K562 (cell line): ENCODE results near the gene DOCK1. TPM values are rescaled to one million over a fixed set of nuclear protein-coding genes. Genes with fewer than 3 reads are reported as not detected.

Source experiments
- ATAC-seq: fragments of 200-7000 bp; cut with Tn5 transposase; 3 replicates; pipeline ENCODE4 v1.9.1; 2020; ENCODE audit warnings: moderate library complexity
- BruUV-seq: library from RNA; stranded (reverse); fragments of 400-500 nt; replicated peaks from 2 replicates; lab custom pipeline; 2021; lab: Mats Ljungman, UMichigan
- CTCF ChIA-PET: fragments of 300-600 bp; formaldehyde crosslinking; extraction: SDS; loops from one replicate; lab custom pipeline; 2021; ENCODE audit warnings: low intra/inter-chr PET ratio; lab: Yijun Ruan, JAX
- POLR2A ChIA-PET: fragments of 300-600, 350-650 bp; sonication (Branson Sonifier 250); formaldehyde crosslinking; extraction: SDS; loops from one replicate; lab custom pipeline; 2021; ENCODE audit warnings: antibody characterized with exemption, inconsistent platforms; lab: Yijun Ruan, JAX
- DNase-seq, 4 experiments: peaks; one replicate each; pipeline versions ENCODE4 v3.0.0 to v3.0.0-alpha.2; 2011 to 2018; ENCODE audit warnings: low spot score in 3 of 4, mixed read lengths in 3 of 4; ENCODE audit errors: extremely low read depth in 1 of 4
- FAIRE-seq: peaks from 2 replicates; lab custom pipeline; 2011; peaks lifted over from hg19 to GRCh38; lab: Jason Lieb, UNC
- H2AFZ ChIP-seq: 2 replicates; pipeline ENCODE4 v1.6.0; 2011; ENCODE audit warnings: low read depth, low read length, control low read depth, inconsistent platforms
- H3K27ac ChIP-seq: fragments of 200-600 bp; 3 replicates; pipeline ENCODE4 v1.8.0; 2011; ENCODE audit warnings: low read depth, mild to moderate bottlenecking, control low read depth, inconsistent platforms, low read length, moderate library complexity, mixed read lengths; ENCODE audit errors: extremely low read depth
- H3K27me3 ChIP-seq, 2 experiments: fragments of 300-600 bp in 1 of 2; 2 replicates in 1 of 2; 3 replicates in 1 of 2; pipeline versions ENCODE4 v1.6.0 to v1.8.0; 2011; ENCODE audit warnings: inconsistent platforms in 2 of 2, low read length in 2 of 2, mild to moderate bottlenecking in 1 of 2, mixed read lengths in 1 of 2, moderate library complexity in 1 of 2; ENCODE audit not compliant: control insufficient read depth in 2 of 2, insufficient read depth in 2 of 2
- H3K36me3 ChIP-seq: fragments of 300-600 bp; 3 replicates; pipeline ENCODE4 v1.8.0; 2011; ENCODE audit warnings: mild to moderate bottlenecking, low read length, inconsistent platforms; ENCODE audit not compliant: control insufficient read depth, insufficient read depth
- H3K4me1 ChIP-seq, 2 experiments: fragments of 200-600 bp in 1 of 2; replicated peaks in 1 of 2; 2 replicates in 1 of 2; 3 replicates in 1 of 2; pipeline versions ENCODE4 v1.5.1 to v1.8.0; 2011; ENCODE audit warnings: inconsistent platforms in 2 of 2, low read length in 2 of 2, mild to moderate bottlenecking in 1 of 2, mixed read lengths in 1 of 2, moderate library complexity in 1 of 2; ENCODE audit not compliant: control insufficient read depth in 2 of 2, insufficient read depth in 2 of 2
- H3K4me2 ChIP-seq: 2 replicates; pipeline ENCODE4 v1.6.1; 2011; ENCODE audit warnings: low read length, control low read depth, inconsistent platforms, mixed read lengths; ENCODE audit not compliant: insufficient read depth
- H3K4me3 ChIP-seq: fragments of 200-600 bp; sonication (generic), shearing (Covaris generic); 2 replicates; pipeline ENCODE4 v1.5.1; 2016; ENCODE audit warnings: control low read depth, inconsistent platforms
- H3K79me2 ChIP-seq: fragments of 200-600 bp; 3 replicates; pipeline ENCODE4 v1.8.0; 2011; ENCODE audit warnings: low read length, inconsistent platforms; ENCODE audit not compliant: control insufficient read depth, insufficient read depth
- H3K9ac ChIP-seq, 2 experiments: 2 replicates each; pipeline versions ENCODE4 v1.6.0 to v1.6.1; 2011; ENCODE audit warnings: low read depth in 2 of 2, low read length in 2 of 2, control low read depth in 1 of 2, inconsistent platforms in 1 of 2, mild to moderate bottlenecking in 1 of 2, mixed read lengths in 1 of 2; ENCODE audit not compliant: insufficient read depth in 1 of 2
- H3K9me1 ChIP-seq: one replicate; pipeline ENCODE4 v1.6.0; 2011; ENCODE audit warnings: inconsistent platforms, mild to moderate bottlenecking, low read length, moderate library complexity; ENCODE audit not compliant: control insufficient read depth, insufficient read depth
- H3K9me3 ChIP-seq: replicated peaks from 2 replicates; pipeline ENCODE4 v1.5.1; 2011; ENCODE audit warnings: low read depth, low read length, inconsistent platforms; ENCODE audit not compliant: control insufficient read depth, insufficient read depth
- H4K20me1 ChIP-seq: replicated peaks from 2 replicates; pipeline ENCODE4 v1.6.1; 2011; ENCODE audit warnings: low read length, inconsistent platforms, mixed read lengths; ENCODE audit not compliant: control insufficient read depth, insufficient read depth
- BRD9 ChIP-seq: fragments of 450-650 bp; IDR thresholded peaks from 2 replicates; pipeline ENCODE4 v1.6.1; 2018; ENCODE audit warnings: low read depth; ENCODE audit not compliant: partially characterized antibody
- BRF1 ChIP-seq: IDR thresholded peaks from 3 replicates; pipeline ENCODE4 v1.6.1; 2011; ENCODE audit warnings: borderline replicate concordance, mild to moderate bottlenecking; ENCODE audit not compliant: insufficient read length; ENCODE audit errors: extremely low read depth
- EGR1 ChIP-seq: fragments of 450-650 bp; conservative IDR thresholded peaks from 2 replicates; pipeline ENCODE4 v1.6.1; 2017; ENCODE audit warnings: mild to moderate bottlenecking
- ELF2 ChIP-seq: fragments of 250-450 bp; sonication (Bioruptor Pico); IDR thresholded peaks from 2 replicates; pipeline ENCODE4 v1.5.0; 2021; ENCODE audit warnings: mild to moderate bottlenecking
- FOXP1 ChIP-seq: sonication (generic); formaldehyde crosslinking; IDR thresholded peaks from 2 replicates; pipeline ENCODE4 v1.8.0; 2022; ENCODE audit warnings: mild to moderate bottlenecking, missing genetic modification reagents
- MIER1 ChIP-seq: fragments of 450-650 bp; IDR thresholded peaks from 2 replicates; pipeline ENCODE4 v1.6.1; 2016; ENCODE audit warnings: antibody characterized with exemption, mild to moderate bottlenecking, low read depth
- MITF ChIP-seq: IDR thresholded peaks from 2 replicates; pipeline ENCODE4 v1.6.1; 2014; ENCODE audit warnings: antibody characterized with exemption
- NR2C1 ChIP-seq, 2 experiments: fragments of 450-650 bp; IDR thresholded peaks; 2 replicates each; pipeline ENCODE4 v1.6.1; 2017; ENCODE audit warnings: mild to moderate bottlenecking in 2 of 2, antibody characterized with exemption in 1 of 2, inconsistent platforms in 1 of 2, missing compliant biosample characterization in 1 of 2, missing genetic modification characterization in 1 of 2
- POLR2H ChIP-seq: IDR thresholded peaks from 2 replicates; pipeline ENCODE4 v1.6.1; 2016; ENCODE audit warnings: missing genetic modification characterization, low read depth, mild to moderate bottlenecking, control low read depth, missing compliant biosample characterization, moderate library complexity
- RBM17 ChIP-seq: fragments of 200-400 bp; formaldehyde crosslinking; IDR thresholded peaks from 2 replicates; pipeline ENCODE4 v1.6.1; 2017; ENCODE audit warnings: low read depth, mild to moderate bottlenecking, low read length, borderline replicate concordance
- RBM25 ChIP-seq: fragments of 200-400 bp; formaldehyde crosslinking; IDR thresholded peaks from 2 replicates; pipeline ENCODE4 v1.6.1; 2018; ENCODE audit warnings: low read length, low read depth, moderate library complexity; ENCODE audit not compliant: severe bottlenecking
- SIN3A ChIP-seq, 2 experiments: fragments of 150-350 bp in 1 of 2; IDR thresholded peaks; 2 replicates each; pipeline ENCODE4 v1.6.1; 2011 to 2016; ENCODE audit warnings: borderline replicate concordance in 2 of 2, low read depth in 2 of 2, low read length in 2 of 2, mild to moderate bottlenecking in 2 of 2, moderate library complexity in 2 of 2; ENCODE audit not compliant: control insufficient read depth in 1 of 2
- SP2 ChIP-seq: IDR thresholded peaks from 2 replicates; pipeline ENCODE4 v1.6.1; 2011; ENCODE audit warnings: mild to moderate bottlenecking, low read depth, low read length, moderate library complexity; ENCODE audit not compliant: poor library complexity, severe bottlenecking; ENCODE audit errors: extremely low read depth
- TCF15 ChIP-seq: fragments of 250-450 bp; sonication (Bioruptor Pico); IDR thresholded peaks from 2 replicates; pipeline ENCODE4 v1.8.0; 2022; ENCODE audit warnings: moderate library complexity, mild to moderate bottlenecking, inconsistent platforms
- TFAM ChIP-seq: fragments of 250-450 bp; sonication (Bioruptor Pico); conservative IDR thresholded peaks from 2 replicates; pipeline ENCODE4 v1.5.0; 2021; ENCODE audit warnings: mild to moderate bottlenecking, moderate library complexity
- ZBTB26 ChIP-seq: fragments of 450-650 bp; formaldehyde crosslinking; IDR thresholded peaks from 2 replicates; pipeline ENCODE4 v1.4.0; 2022; ENCODE audit warnings: missing genetic modification characterization
- ZNF12 ChIP-seq: sonication (generic); formaldehyde crosslinking; IDR thresholded peaks from 2 replicates; pipeline ENCODE4 v1.4.0; 2020; ENCODE audit warnings: mild to moderate bottlenecking, missing genetic modification reagents
- ZNF444 ChIP-seq: fragments of 250-450 bp; sonication (Bioruptor Pico); IDR thresholded peaks from 2 replicates; pipeline ENCODE4 v1.4.0; 2020; ENCODE audit warnings: mild to moderate bottlenecking, moderate library complexity
- ZNF586 ChIP-seq: fragments of 450-650 bp; formaldehyde crosslinking; conservative IDR thresholded peaks from 2 replicates; pipeline ENCODE4 v1.4.0; 2020; ENCODE audit warnings: mild to moderate bottlenecking, moderate library complexity
- in situ Hi-C: fragments of 300-500 bp; cut with MboI; formaldehyde crosslinking; loops from 4 replicates; pipeline ENCODE4 v1.15.0; 2018; ENCODE audit warnings: inconsistent platforms, mixed read lengths
- intact Hi-C: fragments of 100-400 bp; cut with micrococcal nuclease; formaldehyde crosslinking; loops from 2 replicates; pipeline ENCODE4 v1.14.2; 2022
- polyA plus RNA-seq, 8 experiments: library from polyadenylated mRNA; depleted of rRNA in 4 of 8; stranded (reverse) in 5 of 8; unstranded in 3 of 8; fragments of >200 nt; fragmentation: Nextera tagmentation in 2 of 8; fragmentation: Illumina TruSeq in 1 of 8; extraction: Ambion mirVana in 2 of 8; extraction: Trizol in 1 of 8; gene quantifications; 2 replicates each; pipeline versions ENCODE4 v1.2.1 to v1.2.3, GENCODE V29; 2011 to 2014; ENCODE audit warnings: inconsistent platforms in 1 of 8, missing spikeins in 1 of 8
- total RNA-seq, 7 experiments: library from RNA; depleted of rRNA in 6 of 7; stranded (reverse); fragments of >200 nt in 6 of 7; fragmentation: Illumina TruSeq in 2 of 7; extraction: Trizol in 2 of 7; gene quantifications; 2 replicates each; pipeline versions ENCODE4 v1.2.1 to v1.2.3, GENCODE V29; 2011 to 2021; ENCODE audit warnings: low replicate concordance in 1 of 7

DOCK1 gene
- total and polyA plus RNA-seq, 9 of the 15 experiments (the other 6 are each of a cell fraction or from before 2014, with no cell fraction given) = 0.31 TPM; not detected in 8

DNA sequence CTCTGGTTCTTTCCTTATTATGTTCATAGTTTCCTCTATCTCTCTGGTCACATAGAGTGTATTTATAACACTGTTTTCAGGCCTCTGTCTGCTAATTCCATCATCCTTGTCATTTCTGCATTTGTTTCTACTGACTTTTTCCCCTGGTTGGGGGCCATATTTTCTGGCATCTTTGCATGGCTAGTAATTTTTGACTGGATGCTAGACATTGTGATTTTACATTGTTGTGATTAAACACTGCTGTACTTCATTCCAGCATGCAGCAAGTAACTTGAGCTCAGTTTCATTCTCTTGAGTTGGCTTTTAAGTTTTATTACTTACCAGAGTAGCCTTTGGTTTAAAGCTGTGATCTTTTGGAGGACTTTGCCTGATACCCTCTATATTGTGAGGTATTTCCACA, 6.8 kb upstream of the DOCK1 start:
- H3K9me3 ChIP-seq = no peaks in the 10 kb centered on the region
- DNase-seq (no peak), FAIRE-seq (no peak), ATAC-seq (no peak)
- POLR2A ChIA-PET = no interaction called here
- H3K27ac ChIP-seq = no peak overlapping the region
- intact Hi-C loops (no loop called here), in situ Hi-C loops (no loop called here)
- TF ChIP-seq ELF2 = no peak
- no peak for TF ChIP-seq SP2
- no peak for TF ChIP-seq ZBTB26
- TF ChIP-seq ZNF12 = no peak
- TF ChIP-seq BRF1 = no peak
- TF ChIP-seq RBM17 = no peak
- TF ChIP-seq SIN3A (IDR thresholded peaks at IDR 0.05; ENCODE audit: borderline replicate concordance in 2 of 2, control insufficient read depth in 1 of 2, low read depth in 2 of 2, low read length in 2 of 2) = no peak
- no peak for TF ChIP-seq ZNF444
- TF ChIP-seq ZNF586 (CRISPR knock-in tag) = no peak
- TF ChIP-seq EGR1 = no peak
- TF ChIP-seq MIER1 = no peak
- no peak for TF ChIP-seq BRD9
- TF ChIP-seq MITF = no peak
- no peak for TF ChIP-seq NR2C1 (IDR thresholded peaks at IDR 0.05)
- no peak for TF ChIP-seq NR2C1 (tag; IDR thresholded peaks at IDR 0.05)
- no peak for TF ChIP-seq POLR2H (tag)
- no peak for TF ChIP-seq TCF15 (CRISPR knock-in tag)
- no peak for TF ChIP-seq RBM25
- no peak for TF ChIP-seq FOXP1 (CRISPR knock-in tag)
- TF ChIP-seq TFAM (CRISPR knock-in tag) = no peak
- CTCF ChIA-PET = no interaction called here
- no peaks in the 10 kb centered on the region for H4K20me1 ChIP-seq
- H3K4me3 ChIP-seq = no peak overlapping the region
- no TSS peak for BruUV-seq
- no peak overlapping the region for H3K9ac ChIP-seq
- no peak overlapping the region for H2AFZ ChIP-seq
- H3K9me1 ChIP-seq = no peaks in the 10 kb centered on the region
- H3K4me1 ChIP-seq = no peaks in the 10 kb centered on the region
- no peaks in the 10 kb centered on the region for H3K27me3 ChIP-seq
- no peaks in the 10 kb centered on the region for H3K36me3 ChIP-seq
- H3K4me2 ChIP-seq = no peak overlapping the region
- H3K79me2 ChIP-seq = no peaks in the 10 kb centered on the region
